Liver (tissue), 9 donors: ENCODE results near the gene METTL15. TPM values are rescaled to one million over a fixed set of nuclear protein-coding genes. Genes with fewer than 3 reads are reported as not detected.

ENCODE experiments used
- DNase-seq: peaks from one replicate; pipeline ENCODE4 v3.0.0-alpha.2; 2017; ENCODE audit warnings: low spot score
- H3K27ac ChIP-seq, 2 donors: one replicate each; pipeline ENCODE4 v1.7.0; 2013; ENCODE audit warnings: inconsistent platforms in 2 of 2, low read length in 2 of 2, control low read depth in 1 of 2, low read depth in 1 of 2, mild to moderate bottlenecking in 1 of 2
- H3K27me3 ChIP-seq, 4 donors: one replicate each; pipeline versions ENCODE4 v1.6.1 to v1.7.0; 2013; ENCODE audit warnings: low read length in 3 of 4, inconsistent platforms in 1 of 4, mild to moderate bottlenecking in 1 of 4, moderate library complexity in 1 of 4; ENCODE audit not compliant: control insufficient read depth in 4 of 4, insufficient read depth in 4 of 4
- H3K36me3 ChIP-seq, 4 donors: one replicate each; pipeline versions ENCODE4 v1.6.1 to v1.7.0; 2013; ENCODE audit warnings: low read length in 3 of 4, mild to moderate bottlenecking in 3 of 4, low read depth in 1 of 4, moderate library complexity in 1 of 4; ENCODE audit not compliant: control insufficient read depth in 4 of 4, insufficient read depth in 3 of 4
- H3K4me1 ChIP-seq, 4 donors: one replicate each; pipeline versions ENCODE4 v1.6.1 to v1.7.0; 2013; ENCODE audit warnings: low read length in 3 of 4, mild to moderate bottlenecking in 3 of 4, moderate library complexity in 1 of 4; ENCODE audit not compliant: control insufficient read depth in 4 of 4, insufficient read depth in 4 of 4
- H3K4me3 ChIP-seq, 3 donors: one replicate each; pipeline versions ENCODE4 v1.6.1 to v1.7.0; 2013; ENCODE audit warnings: low read length in 3 of 3, control low read depth in 1 of 3, low read depth in 1 of 3, mild to moderate bottlenecking in 1 of 3
- H3K9ac ChIP-seq, 2 donors: one replicate each; pipeline ENCODE4 v1.7.0; 2013; ENCODE audit warnings: low read length in 2 of 2, mild to moderate bottlenecking in 2 of 2, moderate library complexity in 2 of 2, control low read depth in 1 of 2, low read depth in 1 of 2
- H3K9me3 ChIP-seq, 4 donors: one replicate each; pipeline versions ENCODE4 v1.6.1 to v1.7.0; 2013; ENCODE audit warnings: low read length in 3 of 4; ENCODE audit not compliant: control insufficient read depth in 4 of 4
- EGR1 ChIP-seq, 2 donors: IDR thresholded peaks; 2 replicates each; pipeline ENCODE4 v1.6.1; 2016 to 2018; ENCODE audit warnings: antibody characterized with exemption in 2 of 2, low read depth in 2 of 2
- FOXA1 ChIP-seq: IDR thresholded peaks from 2 replicates; pipeline ENCODE4 v1.6.1; 2016; ENCODE audit warnings: antibody characterized with exemption
- FOXA2 ChIP-seq: IDR thresholded peaks from 2 replicates; pipeline ENCODE4 v1.6.1; 2016; ENCODE audit warnings: antibody characterized with exemption
- GABPA ChIP-seq, 2 donors: IDR thresholded peaks in 1 of 2; conservative IDR thresholded peaks in 1 of 2; 2 replicates each; pipeline ENCODE4 v1.6.1; 2016; ENCODE audit warnings: antibody characterized with exemption in 2 of 2, mild to moderate bottlenecking in 1 of 2, moderate library complexity in 1 of 2
- HNF4A ChIP-seq, 2 donors: conservative IDR thresholded peaks; 2 replicates each; pipeline ENCODE4 v1.6.1; 2016; ENCODE audit warnings: antibody characterized with exemption in 2 of 2, mild to moderate bottlenecking in 2 of 2
- HNF4G ChIP-seq: IDR thresholded peaks from 2 replicates; pipeline ENCODE4 v1.6.1; 2016; ENCODE audit warnings: antibody characterized with exemption
- JUND ChIP-seq, 2 donors: IDR thresholded peaks; 2 replicates each; pipeline ENCODE4 v1.6.1; 2016; ENCODE audit warnings: antibody characterized with exemption in 2 of 2
- NR2F2 ChIP-seq: IDR thresholded peaks from 2 replicates; pipeline ENCODE4 v1.6.1; 2016; ENCODE audit warnings: antibody characterized with exemption
- RAD21 ChIP-seq, 2 donors: IDR thresholded peaks; 2 replicates each; pipeline ENCODE4 v1.6.1; 2016; ENCODE audit warnings: antibody characterized with exemption in 2 of 2, mild to moderate bottlenecking in 2 of 2
- REST ChIP-seq: IDR thresholded peaks from 2 replicates; pipeline ENCODE4 v1.6.1; 2016; ENCODE audit warnings: antibody characterized with exemption, mild to moderate bottlenecking
- RXRA ChIP-seq, 2 donors: IDR thresholded peaks; 2 replicates each; pipeline ENCODE4 v1.6.1; 2017 to 2018; ENCODE audit warnings: antibody characterized with exemption in 2 of 2, mild to moderate bottlenecking in 1 of 2
- SP1 ChIP-seq: IDR thresholded peaks from 2 replicates; pipeline ENCODE4 v1.6.1; 2018; ENCODE audit warnings: antibody characterized with exemption, mild to moderate bottlenecking
- TAF1 ChIP-seq: conservative IDR thresholded peaks from 2 replicates; pipeline ENCODE4 v1.6.1; 2016; ENCODE audit warnings: antibody characterized with exemption, mild to moderate bottlenecking
- YY1 ChIP-seq: IDR thresholded peaks from 2 replicates; pipeline ENCODE4 v1.6.1; 2016; ENCODE audit warnings: antibody characterized with exemption, mild to moderate bottlenecking
- polyA plus RNA-seq, 2 donors: library from polyadenylated mRNA; stranded (reverse) in 1 of 2; unstranded in 1 of 2; fragments of 200-250 nt in 1 of 2; fragments of >200 nt in 1 of 2; fragmentation: Nextera tagmentation in 1 of 2; extraction: Ambion mirVana in 1 of 2; gene quantifications; one replicate each; pipeline versions ENCODE4 v1.2.1 to v1.2.3, GENCODE V29; 2013 to 2015
- total RNA-seq, 2 donors: library from RNA; depleted of rRNA; stranded (reverse); fragments of >200 nt; gene quantifications; one replicate each; pipeline ENCODE4 v1.2.3, GENCODE V29; 2014
- TF ChIP-seq, protein P1 (sequence below): IDR thresholded peaks from 2 replicates; pipeline ENCODE4 v1.6.1; 2016; ENCODE audit warnings: antibody characterized with exemption
- TF ChIP-seq, protein P2 (sequence below): fragments of 150-350 bp; IDR thresholded peaks from 2 replicates; pipeline ENCODE4 v1.5.1; 2017; ENCODE audit warnings: improper control_type of control experiment, low read depth, low read length; ENCODE audit not compliant: missing input control
- TF ChIP-seq, protein P3 (sequence below): IDR thresholded peaks from 2 replicates; pipeline ENCODE4 v1.6.1; 2016; ENCODE audit warnings: antibody characterized with exemption
- TF ChIP-seq, protein P4 (sequence below): IDR thresholded peaks from 2 replicates; pipeline ENCODE4 v1.6.1; 2016; ENCODE audit warnings: antibody characterized with exemption
- donor health status: healthy.
- donor health status: healthy.
- donor health status: healthy.
- donor health status: healthy.
- donor health status: healthy.

METTL15 gene
- total and polyA plus RNA-seq, 4 donors = 4.1 to 11.5 (median 8.1) TPM

DNA sequence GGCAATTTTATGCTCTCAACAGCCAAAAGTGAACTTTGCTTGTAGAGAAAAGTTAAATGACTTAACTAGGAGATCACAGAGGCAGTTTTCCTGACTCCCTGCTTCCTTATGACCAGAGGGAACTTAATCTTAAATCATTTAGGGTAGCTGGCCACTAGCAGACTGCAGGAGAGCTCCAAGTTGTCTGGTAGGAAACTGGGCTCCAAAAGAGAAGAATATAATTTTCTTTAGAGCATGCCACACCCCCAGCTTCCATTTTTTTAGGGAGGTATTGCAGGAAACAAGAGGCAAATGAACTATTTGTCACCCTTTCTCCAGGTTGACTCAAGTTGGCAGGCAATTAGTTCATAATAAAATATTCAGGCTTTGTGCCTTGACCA is 2.6 kb downstream of the METTL15 start:
- Histone ChIP-seq H3K4me3 (peak overlapping the region; percentile 67 to 88 (median 85)), H3K9me3 (no peaks in the 10 kb centered on the region), H3K27me3 (no peaks in the 10 kb centered on the region), H3K4me1 (peaks cover 0 to 35% (median 30%) of the 10 kb centered on the region in 4 donors), H3K36me3 (peaks cover 0 to 5% (median 2%) of the 10 kb centered on the region in 4 donors), H3K9ac (peak overlapping the region; percentile 90 to 92), H3K27ac (peak overlapping the region; percentile 73 to 80)
- no peak for DNase-seq
- TF ChIP-seq RXRA (IDR thresholded peaks at IDR 0.05) (no peak), SP1 (no peak), REST (no peak), FOXA2 (no peak), FOXA1 (no peak), HNF4G (no peak), RAD21 (IDR thresholded peaks at IDR 0.05) (no peak), EGR1 (IDR thresholded peaks at IDR 0.05; ENCODE audit: low read depth in 2 of 2) (no peak), GABPA (IDR thresholded peaks at IDR 0.05 in 1 of 2, conservative IDR thresholded peaks at IDR 0.05 in 1 of 2) (no peak), NR2F2 (no peak), TAF1 (no peak), YY1 (no peak), HNF4A (conservative IDR thresholded peaks at IDR 0.05) (no peak), JUND (IDR thresholded peaks at IDR 0.05) (no peak)
- TF ChIP-seq, protein P1, sequence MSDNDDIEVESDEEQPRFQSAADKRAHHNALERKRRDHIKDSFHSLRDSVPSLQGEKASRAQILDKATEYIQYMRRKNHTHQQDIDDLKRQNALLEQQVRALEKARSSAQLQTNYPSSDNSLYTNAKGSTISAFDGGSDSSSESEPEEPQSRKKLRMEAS = no peak
- TF ChIP-seq, protein P2, sequence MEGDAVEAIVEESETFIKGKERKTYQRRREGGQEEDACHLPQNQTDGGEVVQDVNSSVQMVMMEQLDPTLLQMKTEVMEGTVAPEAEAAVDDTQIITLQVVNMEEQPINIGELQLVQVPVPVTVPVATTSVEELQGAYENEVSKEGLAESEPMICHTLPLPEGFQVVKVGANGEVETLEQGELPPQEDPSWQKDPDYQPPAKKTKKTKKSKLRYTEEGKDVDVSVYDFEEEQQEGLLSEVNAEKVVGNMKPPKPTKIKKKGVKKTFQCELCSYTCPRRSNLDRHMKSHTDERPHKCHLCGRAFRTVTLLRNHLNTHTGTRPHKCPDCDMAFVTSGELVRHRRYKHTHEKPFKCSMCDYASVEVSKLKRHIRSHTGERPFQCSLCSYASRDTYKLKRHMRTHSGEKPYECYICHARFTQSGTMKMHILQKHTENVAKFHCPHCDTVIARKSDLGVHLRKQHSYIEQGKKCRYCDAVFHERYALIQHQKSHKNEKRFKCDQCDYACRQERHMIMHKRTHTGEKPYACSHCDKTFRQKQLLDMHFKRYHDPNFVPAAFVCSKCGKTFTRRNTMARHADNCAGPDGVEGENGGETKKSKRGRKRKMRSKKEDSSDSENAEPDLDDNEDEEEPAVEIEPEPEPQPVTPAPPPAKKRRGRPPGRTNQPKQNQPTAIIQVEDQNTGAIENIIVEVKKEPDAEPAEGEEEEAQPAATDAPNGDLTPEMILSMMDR = no peak
- TF ChIP-seq, protein P3, sequence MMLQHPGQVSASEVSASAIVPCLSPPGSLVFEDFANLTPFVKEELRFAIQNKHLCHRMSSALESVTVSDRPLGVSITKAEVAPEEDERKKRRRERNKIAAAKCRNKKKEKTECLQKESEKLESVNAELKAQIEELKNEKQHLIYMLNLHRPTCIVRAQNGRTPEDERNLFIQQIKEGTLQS = no peak
- TF ChIP-seq, protein P4, sequence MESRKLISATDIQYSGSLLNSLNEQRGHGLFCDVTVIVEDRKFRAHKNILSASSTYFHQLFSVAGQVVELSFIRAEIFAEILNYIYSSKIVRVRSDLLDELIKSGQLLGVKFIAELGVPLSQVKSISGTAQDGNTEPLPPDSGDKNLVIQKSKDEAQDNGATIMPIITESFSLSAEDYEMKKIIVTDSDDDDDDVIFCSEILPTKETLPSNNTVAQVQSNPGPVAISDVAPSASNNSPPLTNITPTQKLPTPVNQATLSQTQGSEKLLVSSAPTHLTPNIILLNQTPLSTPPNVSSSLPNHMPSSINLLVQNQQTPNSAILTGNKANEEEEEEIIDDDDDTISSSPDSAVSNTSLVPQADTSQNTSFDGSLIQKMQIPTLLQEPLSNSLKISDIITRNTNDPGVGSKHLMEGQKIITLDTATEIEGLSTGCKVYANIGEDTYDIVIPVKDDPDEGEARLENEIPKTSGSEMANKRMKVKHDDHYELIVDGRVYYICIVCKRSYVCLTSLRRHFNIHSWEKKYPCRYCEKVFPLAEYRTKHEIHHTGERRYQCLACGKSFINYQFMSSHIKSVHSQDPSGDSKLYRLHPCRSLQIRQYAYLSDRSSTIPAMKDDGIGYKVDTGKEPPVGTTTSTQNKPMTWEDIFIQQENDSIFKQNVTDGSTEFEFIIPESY = no peak
